ENCODE results near the gene BRSK2.

The BRSK2 gene

DNA sequence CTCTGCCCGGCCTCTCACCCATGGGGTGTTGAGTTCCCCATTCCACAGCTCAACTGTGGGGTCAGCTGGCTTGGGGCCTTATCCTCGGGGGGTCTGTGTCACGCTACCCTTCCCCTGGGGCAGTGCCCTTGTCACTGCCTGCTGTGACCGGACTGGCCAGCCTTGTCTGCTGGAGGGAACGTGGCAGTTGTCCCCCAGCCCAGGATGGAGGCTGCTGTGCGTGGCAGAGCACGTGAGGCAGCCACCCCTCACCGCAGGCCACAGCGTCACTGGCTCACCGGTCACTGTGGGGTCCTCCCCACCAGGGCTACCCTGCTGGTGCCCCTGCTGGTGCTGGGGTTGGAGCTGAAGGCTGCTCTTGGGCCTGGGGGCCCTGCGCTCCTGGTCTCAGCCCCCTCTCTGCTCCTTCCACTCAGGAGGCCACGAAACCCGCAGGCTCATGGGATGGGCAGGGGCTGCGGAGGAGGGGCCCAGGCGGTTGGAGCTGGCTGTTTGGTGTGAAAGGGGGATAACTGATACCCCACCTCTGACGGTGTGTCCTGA lies 13.4 kb downstream of the BRSK2 start:
- no peak for DNase-seq (ENCODE audit: low read depth)
- TF ChIP-seq, protein P1, sequence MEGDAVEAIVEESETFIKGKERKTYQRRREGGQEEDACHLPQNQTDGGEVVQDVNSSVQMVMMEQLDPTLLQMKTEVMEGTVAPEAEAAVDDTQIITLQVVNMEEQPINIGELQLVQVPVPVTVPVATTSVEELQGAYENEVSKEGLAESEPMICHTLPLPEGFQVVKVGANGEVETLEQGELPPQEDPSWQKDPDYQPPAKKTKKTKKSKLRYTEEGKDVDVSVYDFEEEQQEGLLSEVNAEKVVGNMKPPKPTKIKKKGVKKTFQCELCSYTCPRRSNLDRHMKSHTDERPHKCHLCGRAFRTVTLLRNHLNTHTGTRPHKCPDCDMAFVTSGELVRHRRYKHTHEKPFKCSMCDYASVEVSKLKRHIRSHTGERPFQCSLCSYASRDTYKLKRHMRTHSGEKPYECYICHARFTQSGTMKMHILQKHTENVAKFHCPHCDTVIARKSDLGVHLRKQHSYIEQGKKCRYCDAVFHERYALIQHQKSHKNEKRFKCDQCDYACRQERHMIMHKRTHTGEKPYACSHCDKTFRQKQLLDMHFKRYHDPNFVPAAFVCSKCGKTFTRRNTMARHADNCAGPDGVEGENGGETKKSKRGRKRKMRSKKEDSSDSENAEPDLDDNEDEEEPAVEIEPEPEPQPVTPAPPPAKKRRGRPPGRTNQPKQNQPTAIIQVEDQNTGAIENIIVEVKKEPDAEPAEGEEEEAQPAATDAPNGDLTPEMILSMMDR (IDR thresholded peaks at IDR 0.05; ENCODE audit: insufficient read depth, low read depth, low read length, missing control alignments), result no peak
- no peak overlapping the region for H3K4me3 ChIP-seq (ENCODE audit: low read length)

DNA sequence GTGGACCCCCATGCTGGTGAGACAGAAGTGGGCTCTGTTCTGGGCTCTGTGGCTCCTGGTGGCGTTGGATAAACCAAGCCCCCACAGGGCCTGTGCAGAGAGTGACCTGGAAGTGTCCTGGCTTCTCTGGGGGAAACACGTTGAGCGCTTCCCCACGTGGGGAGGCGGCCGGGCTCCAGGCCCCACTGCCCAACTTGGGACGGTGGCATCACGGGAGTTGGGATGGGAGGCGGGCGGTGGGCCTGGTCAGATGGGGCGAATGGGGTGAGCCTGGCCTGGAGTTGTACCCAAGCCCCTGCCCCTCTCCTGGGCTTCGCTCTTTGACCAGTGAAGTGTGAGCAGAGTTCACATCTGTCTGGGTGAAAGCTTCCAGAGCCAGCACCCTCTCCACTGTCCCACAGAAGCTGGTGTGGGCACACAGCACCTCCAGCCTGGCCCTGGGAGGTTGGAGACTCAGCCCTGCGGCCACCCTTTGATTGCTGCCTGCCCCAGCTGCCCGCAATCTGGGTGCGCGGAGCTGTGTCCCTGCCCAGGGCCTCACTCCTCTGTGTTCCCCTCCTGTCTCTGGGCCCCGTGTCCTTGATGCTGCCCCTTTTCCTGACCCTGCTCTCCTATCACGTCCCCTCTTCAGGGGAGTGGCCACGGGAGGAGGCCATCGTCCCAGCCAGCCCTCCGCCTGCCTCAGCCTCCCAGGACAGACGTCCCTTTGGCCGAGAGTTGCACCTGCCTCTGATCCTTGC lies 14.2 kb downstream of the BRSK2 start:
- TF ChIP-seq, protein P1 (IDR thresholded peaks at IDR 0.05; ENCODE audit: insufficient read depth, low read depth, low read length, missing control alignments), result no peak
- no peak for DNase-seq (ENCODE audit: low read depth)
- H3K4me3 ChIP-seq (ENCODE audit: low read length), result no peak overlapping the region

DNA sequence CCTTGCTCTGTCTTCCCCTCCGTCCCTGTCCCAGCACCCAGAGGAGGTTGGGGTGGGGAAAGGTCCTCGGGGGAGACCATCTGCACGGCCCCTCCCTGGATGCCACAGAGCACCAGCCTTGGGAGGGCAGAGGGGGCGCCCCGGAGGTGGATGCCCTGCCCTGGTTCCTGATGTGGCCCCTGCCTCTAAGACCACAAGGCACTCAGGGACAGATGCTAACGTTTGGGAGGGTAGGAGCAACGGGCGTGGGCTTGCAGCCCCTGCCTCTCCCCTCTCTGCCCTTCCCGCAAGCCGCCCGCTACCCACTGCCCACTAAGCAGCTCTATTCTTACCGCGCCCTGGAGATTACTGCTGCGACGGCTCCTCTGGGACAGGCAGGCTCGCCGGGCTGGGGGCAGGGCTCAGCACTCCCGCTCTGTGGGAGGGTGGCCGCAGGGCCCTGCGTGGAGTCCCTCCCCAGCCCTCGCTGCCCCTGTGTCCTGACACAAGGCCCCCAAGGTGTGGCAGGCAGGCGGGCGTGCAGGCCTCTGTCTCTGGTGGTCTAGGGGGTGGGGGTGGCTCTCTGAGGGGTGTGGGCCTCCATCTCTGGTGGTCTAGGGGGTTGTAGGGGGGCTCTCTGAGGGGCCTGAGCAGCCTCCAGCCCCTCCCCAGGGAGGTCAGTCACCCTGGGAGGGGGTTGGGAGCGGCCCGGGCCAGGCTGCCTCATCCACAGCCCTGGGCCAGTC lies 14.9 kb downstream of the BRSK2 start:
- no peak overlapping the region for H3K4me3 ChIP-seq (ENCODE audit: low read length)
- TF ChIP-seq, protein P1 (IDR thresholded peaks at IDR 0.05; ENCODE audit: insufficient read depth, low read depth, low read length, missing control alignments), result no peak
- no peak for DNase-seq (ENCODE audit: low read depth)

DNA sequence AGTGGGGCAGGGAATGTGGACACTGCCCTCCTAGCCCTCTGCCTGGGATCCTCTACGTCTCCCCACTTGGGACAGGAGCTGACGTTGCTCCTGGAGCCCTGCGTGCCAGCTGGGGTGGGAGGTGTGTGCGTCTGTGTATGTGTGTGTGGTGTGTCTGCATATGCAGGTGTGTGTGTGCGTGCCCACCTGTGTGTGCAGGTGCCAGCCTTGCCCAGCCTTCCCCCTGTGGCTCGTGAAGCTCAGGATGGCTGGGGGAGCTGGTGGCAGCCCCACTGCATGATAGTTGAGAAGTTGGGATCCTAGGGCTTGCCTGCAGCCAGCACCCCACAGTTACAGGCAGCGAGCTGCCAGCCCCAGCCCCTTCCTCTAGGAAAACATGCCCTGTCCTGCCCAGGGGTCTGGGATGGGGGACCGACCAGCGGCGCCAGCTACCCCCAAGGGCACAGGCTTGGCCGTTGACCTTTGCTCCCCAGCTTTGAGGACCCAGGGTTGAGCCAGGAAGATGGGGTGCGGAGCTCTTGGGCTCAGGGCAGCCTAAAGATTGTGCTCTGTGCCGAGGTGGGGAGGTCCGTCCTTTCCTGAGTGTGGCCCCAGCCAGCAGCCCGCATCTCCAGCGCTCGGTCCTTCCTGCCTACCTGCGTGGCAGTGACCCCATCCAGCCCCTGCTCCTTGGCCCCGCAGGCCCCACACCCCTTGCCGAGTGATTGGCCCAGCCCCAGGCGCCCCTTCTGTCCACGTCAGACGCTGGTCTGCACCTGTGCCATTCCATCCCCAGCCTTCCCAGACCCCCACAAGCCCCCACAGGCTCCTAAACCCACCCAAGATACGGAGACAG lies 15.7 kb downstream of the BRSK2 start:
- DNase-seq (ENCODE audit: low read depth), result no peak
- no peak overlapping the region for H3K4me3 ChIP-seq (ENCODE audit: low read length)
- TF ChIP-seq, protein P1 (IDR thresholded peaks at IDR 0.05; ENCODE audit: insufficient read depth, low read depth, low read length, missing control alignments), result no peak

DNA sequence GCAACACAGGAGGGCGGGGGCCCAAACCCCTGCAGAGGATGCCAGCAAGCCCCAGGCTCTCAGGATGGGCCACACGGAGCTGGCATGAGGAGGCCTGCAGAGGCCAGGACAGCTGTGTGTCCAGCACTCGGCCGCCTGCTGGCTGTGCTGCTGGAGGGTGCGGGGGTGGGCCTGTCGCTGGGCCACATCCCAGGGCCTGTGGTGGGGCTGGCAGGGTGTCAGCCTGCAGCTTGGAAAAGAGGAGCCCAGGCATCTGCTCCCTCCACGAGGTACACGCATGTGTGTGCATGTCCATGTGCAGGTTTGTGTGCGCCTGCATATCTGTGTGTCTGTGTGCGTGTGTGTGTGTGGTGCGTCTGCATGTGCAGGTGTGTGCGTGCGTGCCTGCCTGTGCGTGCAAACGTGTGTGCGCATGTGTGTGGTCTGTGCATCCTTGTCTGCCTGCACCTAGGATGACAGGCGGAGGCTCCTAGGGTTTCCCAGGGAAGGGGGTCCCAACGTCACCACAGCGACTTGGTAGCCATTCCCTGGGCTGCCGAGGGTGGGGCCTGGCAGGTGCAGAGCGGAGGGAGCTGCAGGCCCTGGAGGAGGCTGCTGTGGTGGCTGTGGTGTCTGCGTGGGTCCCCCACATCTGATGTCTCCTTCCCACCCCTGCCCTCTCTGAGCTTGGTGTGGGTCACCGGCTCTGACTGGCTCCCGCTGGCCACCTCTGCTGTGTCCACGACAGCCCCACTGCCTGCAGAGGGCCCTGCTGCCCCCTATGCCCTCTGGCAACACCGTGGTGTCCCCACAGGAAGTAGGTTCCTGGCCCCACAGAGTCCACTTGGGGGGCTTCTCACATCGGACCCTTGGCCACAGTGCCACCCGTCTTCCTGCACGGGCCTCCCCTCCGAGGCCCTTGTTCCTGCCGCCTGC lies 17.1 kb downstream of the BRSK2 start:
- DNase-seq (ENCODE audit: low read depth), result no peak
- TF ChIP-seq, protein P1 (IDR thresholded peaks at IDR 0.05; ENCODE audit: insufficient read depth, low read depth, low read length, missing control alignments), result no peak
- no peak overlapping the region for H3K4me3 ChIP-seq (ENCODE audit: low read length)

DNA sequence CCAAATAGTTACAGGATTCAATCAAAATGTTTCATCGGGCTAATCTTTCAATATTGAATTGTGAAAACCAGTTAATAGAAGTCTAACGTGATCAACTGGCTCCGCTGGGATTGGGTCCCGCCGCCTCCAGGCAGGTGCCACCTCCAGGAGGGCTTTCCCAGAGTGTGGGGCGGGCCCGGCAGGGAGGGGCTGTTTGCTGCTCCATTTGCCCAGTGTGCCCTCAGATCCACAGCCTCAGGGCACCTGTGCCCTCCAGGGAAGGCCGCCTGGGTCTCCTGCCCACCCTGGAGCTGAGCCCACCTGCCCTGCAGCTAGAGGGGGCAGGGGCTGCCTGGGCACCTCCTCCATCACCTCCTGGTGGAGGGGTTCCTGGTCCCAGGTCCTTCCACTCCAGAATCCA lies 17.9 kb downstream of the BRSK2 start:
- TF ChIP-seq, protein P1 (IDR thresholded peaks at IDR 0.05; ENCODE audit: insufficient read depth, low read depth, low read length, missing control alignments), result no peak
- no peak for DNase-seq (ENCODE audit: low read depth)
- no peak overlapping the region for H3K4me3 ChIP-seq (ENCODE audit: low read length)

All from epithelial cell of esophagus (primary cell).